ENCODE data around the gene MMP14.

Gene MMP14

GRCh38 chr14:22893706-22894105, 57.3 kb downstream of the MMP14 start:
- Histone ChIP-seq H3K27ac (ENCODE audit: low read length) (no peak overlapping the region), H3K36me3 (ENCODE audit: control insufficient read depth in 1 of 2, insufficient read depth in 2 of 2, low read length in 2 of 2) (peaks cover 0 to 4% of the 10 kb centered on the region in 2 donors), H3K4me1 (ENCODE audit: control insufficient read depth in 1 of 2, insufficient read depth in 2 of 2, low read length in 2 of 2) (peaks cover 0 to 2% of the 10 kb centered on the region in 2 donors), H3K9me3 (ENCODE audit: control insufficient read depth in 1 of 2, low read length in 2 of 2) (no peaks in the 10 kb centered on the region), H3K27me3 (ENCODE audit: low read depth, low read length) (no peaks in the 10 kb centered on the region), H3K4me3 (ENCODE audit: low read depth in 1 of 2, low read length in 2 of 2) (no peak overlapping the region)

- H3K9me3 ChIP-seq (ENCODE audit: control insufficient read depth in 1 of 2, low read length in 2 of 2), result no peaks in the 10 kb centered on the region
- H3K27me3 ChIP-seq (ENCODE audit: low read depth, low read length), result no peaks in the 10 kb centered on the region
- no peak overlapping the region for H3K4me3 ChIP-seq (ENCODE audit: low read depth in 1 of 2, low read length in 2 of 2)
- no peak overlapping the region for H3K27ac ChIP-seq (ENCODE audit: low read length)
- peaks cover 0 to 4% of the 10 kb centered on the region in 2 donors for H3K36me3 ChIP-seq (ENCODE audit: control insufficient read depth in 1 of 2, insufficient read depth in 2 of 2, low read length in 2 of 2)
- peaks cover 0 to 5% of the 10 kb centered on the region in 2 donors for H3K4me1 ChIP-seq (ENCODE audit: control insufficient read depth in 1 of 2, insufficient read depth in 2 of 2, low read length in 2 of 2)
Observed at GRCh38 chr14:22895402-22895801, 59.0 kb downstream of the MMP14 start.

GRCh38 chr14:22896356-22896755, 60.0 kb downstream of the MMP14 start:
- no peaks in the 10 kb centered on the region for H3K9me3 ChIP-seq (ENCODE audit: control insufficient read depth in 1 of 2, low read length in 2 of 2)
- H3K27ac ChIP-seq (ENCODE audit: low read length), result no peak overlapping the region
- H3K36me3 ChIP-seq (ENCODE audit: control insufficient read depth in 1 of 2, insufficient read depth in 2 of 2, low read length in 2 of 2), result peaks cover 7 to 10% of the 10 kb centered on the region in 2 donors

GRCh38 chr14:22896760-22897159, 60.4 kb downstream of the MMP14 start:
- Histone ChIP-seq H3K4me3 (ENCODE audit: low read depth in 1 of 2, low read length in 2 of 2) (no peak overlapping the region), H3K9me3 (ENCODE audit: control insufficient read depth in 1 of 2, low read length in 2 of 2) (no peaks in the 10 kb centered on the region), H3K27ac (ENCODE audit: low read length) (no peak overlapping the region), H3K27me3 (ENCODE audit: low read depth, low read length) (no peaks in the 10 kb centered on the region), H3K4me1 (ENCODE audit: control insufficient read depth in 1 of 2, insufficient read depth in 2 of 2, low read length in 2 of 2) (peaks cover 0 to 5% of the 10 kb centered on the region in 2 donors), H3K36me3 (ENCODE audit: control insufficient read depth in 1 of 2, insufficient read depth in 2 of 2, low read length in 2 of 2) (peaks cover 11 to 14% of the 10 kb centered on the region in 2 donors)

More at GRCh38 chr14:22896356-22896755, 60.0 kb downstream of the MMP14 start:
- no peaks in the 10 kb centered on the region for H3K27me3 ChIP-seq (ENCODE audit: low read depth, low read length)
- H3K4me3 ChIP-seq (ENCODE audit: low read depth in 1 of 2, low read length in 2 of 2), result no peak overlapping the region
- H3K4me1 ChIP-seq (ENCODE audit: control insufficient read depth in 1 of 2, insufficient read depth in 2 of 2, low read length in 2 of 2), result peaks cover 0 to 5% of the 10 kb centered on the region in 2 donors

- no peaks in the 10 kb centered on the region for H3K27me3 ChIP-seq (ENCODE audit: low read depth, low read length)
- no peak overlapping the region for H3K4me3 ChIP-seq (ENCODE audit: low read depth in 1 of 2, low read length in 2 of 2)
- peaks cover 0 to 5% of the 10 kb centered on the region in 2 donors for H3K4me1 ChIP-seq (ENCODE audit: control insufficient read depth in 1 of 2, insufficient read depth in 2 of 2, low read length in 2 of 2)
- no peaks in the 10 kb centered on the region for H3K9me3 ChIP-seq (ENCODE audit: control insufficient read depth in 1 of 2, low read length in 2 of 2)
- H3K27ac ChIP-seq (ENCODE audit: low read length), result no peak overlapping the region
- H3K36me3 ChIP-seq (ENCODE audit: control insufficient read depth in 1 of 2, insufficient read depth in 2 of 2, low read length in 2 of 2), result peaks cover 17 to 19% of the 10 kb centered on the region in 2 donors
Observed at GRCh38 chr14:22897357-22897756, 61.0 kb downstream of the MMP14 start.

Data from muscle layer of duodenum (tissue), 2 donors.